ENCODE measurements around the gene PTGES2.

Gene PTGES2

GRCh38 chr9:128127568-128127989 is at the start of gene PTGES2:
Gene PTGES2 (minus strand): TSS chr9:128127729. CDS start chr9:128127717, 12 bp downstream.
- peak; percentile 82 for DNase-seq (ENCODE audit: low read depth)

GRCh38 chr9:128175726-128176125 is 48.2 kb upstream of the PTGES2 start:
- DNase-seq (ENCODE audit: low read depth) = no peak

- DNase-seq (ENCODE audit: low read depth) = no peak
Measured at GRCh38 chr9:128175102-128175563, 47.6 kb upstream of the PTGES2 start.

GRCh38 chr9:128174062-128174461 is 46.5 kb upstream of the PTGES2 start:
- DNase-seq (ENCODE audit: low read depth) = no peak

GRCh38 chr9:128169925-128170324 is 42.4 kb upstream of the PTGES2 start:
- DNase-seq (ENCODE audit: low read depth) = no peak

GRCh38 chr9:128169492-128169891 is 42.0 kb upstream of the PTGES2 start:
- no peak for DNase-seq (ENCODE audit: low read depth)

GRCh38 chr9:128168731-128169308 is 41.3 kb upstream of the PTGES2 start:
- DNase-seq (ENCODE audit: low read depth) = no peak

GRCh38 chr9:128167209-128167608 is 39.7 kb upstream of the PTGES2 start:
- DNase-seq (ENCODE audit: low read depth) = no peak

GRCh38 chr9:128166169-128166568 is 38.6 kb upstream of the PTGES2 start:
- DNase-seq (ENCODE audit: low read depth) = no peak

- no peak for DNase-seq (ENCODE audit: low read depth)
Measured at GRCh38 chr9:128164307-128164885, 36.9 kb upstream of the PTGES2 start.

GRCh38 chr9:128163523-128164306 is 36.2 kb upstream of the PTGES2 start:
- DNase-seq (ENCODE audit: low read depth) = no peak

GRCh38 chr9:128163027-128163515 is 35.5 kb upstream of the PTGES2 start:
- DNase-seq (ENCODE audit: low read depth) = no peak

- no peak for DNase-seq (ENCODE audit: low read depth)
Measured at GRCh38 chr9:128162215-128163026, 34.9 kb upstream of the PTGES2 start.

- no peak for DNase-seq (ENCODE audit: low read depth)
Measured at GRCh38 chr9:128161215-128161902, 33.8 kb upstream of the PTGES2 start.

GRCh38 chr9:128160603-128160987 is 33.1 kb upstream of the PTGES2 start:
- peak; percentile 48 for DNase-seq (ENCODE audit: low read depth)

GRCh38 chr9:128159784-128160602 is 32.5 kb upstream of the PTGES2 start, which contains the start of gene BBLN:
Gene BBLN (plus strand): TSS chr9:128160265. CDS start chr9:128160408, 143 bp downstream.
- DNase-seq (ENCODE audit: low read depth) = peak; percentile 96

- peak; percentile 18 for DNase-seq (ENCODE audit: low read depth)
Measured at GRCh38 chr9:128159522-128159783, 31.9 kb upstream of the PTGES2 start.

- no peak for DNase-seq (ENCODE audit: low read depth)
Measured at GRCh38 chr9:128155736-128156500, 28.4 kb upstream of the PTGES2 start.

- no peak for DNase-seq (ENCODE audit: low read depth)
Measured at GRCh38 chr9:128153947-128154695, 26.6 kb upstream of the PTGES2 start.

Measured in activated T-cell treated with anti-CD3 and anti-CD28 coated beads for 48 hours (primary cell).